Lower leg skin (tissue), 3 donors: ENCODE results near the gene NR2E1.

Experiments
- POLR2A ChIP-seq, 2 donors: fragments of 450-650 bp; IDR thresholded peaks; one replicate each; pipeline ENCODE4 v1.6.1; 2016 to 2017; ENCODE audit warnings: antibody characterized with exemption in 2 of 2, mild to moderate bottlenecking in 1 of 2, moderate library complexity in 1 of 2
- TF ChIP-seq, protein P1 (sequence below), 3 donors: fragments of 450-650 bp; IDR thresholded peaks; one replicate each; pipeline ENCODE4 v1.5.1; 2016; ENCODE audit warnings: antibody characterized with exemption in 3 of 3, mild to moderate bottlenecking in 3 of 3, moderate library complexity in 2 of 3

DNA sequence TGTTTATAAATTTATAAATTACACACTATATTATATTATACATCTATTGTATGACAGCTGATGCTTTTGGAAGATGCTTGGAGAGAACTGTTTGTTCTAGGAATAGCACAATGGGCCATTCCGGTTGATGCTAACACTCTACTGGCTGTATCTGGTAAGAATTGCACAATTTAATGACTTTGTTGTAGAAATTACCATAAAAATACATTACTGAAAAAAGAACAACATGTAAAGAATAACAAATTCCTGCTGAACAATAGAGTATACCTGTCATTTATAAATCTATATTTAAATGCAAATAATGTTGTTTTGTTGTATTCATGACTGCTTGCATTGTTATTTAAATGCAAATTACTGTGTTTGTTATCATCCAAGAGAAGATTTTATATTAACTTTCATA is 14.4 kb downstream of the NR2E1 start:
- TF ChIP-seq, protein P1, sequence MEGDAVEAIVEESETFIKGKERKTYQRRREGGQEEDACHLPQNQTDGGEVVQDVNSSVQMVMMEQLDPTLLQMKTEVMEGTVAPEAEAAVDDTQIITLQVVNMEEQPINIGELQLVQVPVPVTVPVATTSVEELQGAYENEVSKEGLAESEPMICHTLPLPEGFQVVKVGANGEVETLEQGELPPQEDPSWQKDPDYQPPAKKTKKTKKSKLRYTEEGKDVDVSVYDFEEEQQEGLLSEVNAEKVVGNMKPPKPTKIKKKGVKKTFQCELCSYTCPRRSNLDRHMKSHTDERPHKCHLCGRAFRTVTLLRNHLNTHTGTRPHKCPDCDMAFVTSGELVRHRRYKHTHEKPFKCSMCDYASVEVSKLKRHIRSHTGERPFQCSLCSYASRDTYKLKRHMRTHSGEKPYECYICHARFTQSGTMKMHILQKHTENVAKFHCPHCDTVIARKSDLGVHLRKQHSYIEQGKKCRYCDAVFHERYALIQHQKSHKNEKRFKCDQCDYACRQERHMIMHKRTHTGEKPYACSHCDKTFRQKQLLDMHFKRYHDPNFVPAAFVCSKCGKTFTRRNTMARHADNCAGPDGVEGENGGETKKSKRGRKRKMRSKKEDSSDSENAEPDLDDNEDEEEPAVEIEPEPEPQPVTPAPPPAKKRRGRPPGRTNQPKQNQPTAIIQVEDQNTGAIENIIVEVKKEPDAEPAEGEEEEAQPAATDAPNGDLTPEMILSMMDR (IDR thresholded peaks at IDR 0.05): no peak
- TF ChIP-seq POLR2A (IDR thresholded peaks at IDR 0.05): no peak
